Measurements from ENCODE around the gene TMEM167A.
A peak's percentile ranks its signal among the peaks of the same experiment; 100 is the strongest.
"Not testable (repeated sequence)": the region's sequence is repeated elsewhere in the genome, so short reads cannot be mapped to it uniquely, and the experiment has no call there.

TMEM167A gene

GRCh38 chr5:83069096-83069799 is 7.9 kb downstream of the TMEM167A start:
- H3K27ac Mint-ChIP-seq, result no peak overlapping the region
- peaks cover 17% of the 10 kb centered on the region for H3K4me1 Mint-ChIP-seq

GRCh38 chr5:83067377-83067776 is 9.8 kb downstream of the TMEM167A start:
- H3K4me3 Mint-ChIP-seq, H3K9me3 Mint-ChIP-seq, CTCF ChIA-PET, H3K4me1 Mint-ChIP-seq, H3K27ac Mint-ChIP-seq, DNase-seq, H3K27me3 Mint-ChIP-seq: not testable (repeated sequence)
- H3K36me3 Mint-ChIP-seq, result peaks cover 17% of the 10 kb centered on the region

More at GRCh38 chr5:83069096-83069799, 7.9 kb downstream of the TMEM167A start:
- CTCF ChIA-PET, result no interaction called here
- no peaks in the 10 kb centered on the region for H3K9me3 Mint-ChIP-seq
- peaks cover 21% of the 10 kb centered on the region for H3K36me3 Mint-ChIP-seq
- no peak overlapping the region for H3K4me3 Mint-ChIP-seq
- H3K27me3 Mint-ChIP-seq, result no peaks in the 10 kb centered on the region
- no peak for DNase-seq

GRCh38 chr5:83066548-83067110 is 10.6 kb downstream of the TMEM167A start:
- Mint-ChIP-seq H3K9me3 (no peaks in the 10 kb centered on the region), H3K27ac (no peak overlapping the region), H3K4me1 (no peaks in the 10 kb centered on the region), H3K27me3 (no peaks in the 10 kb centered on the region), H3K4me3 (no peak overlapping the region), H3K36me3 (peaks cover 14% of the 10 kb centered on the region)
- CTCF ChIA-PET, result no interaction called here
- DNase-seq, result no peak

DNA sequence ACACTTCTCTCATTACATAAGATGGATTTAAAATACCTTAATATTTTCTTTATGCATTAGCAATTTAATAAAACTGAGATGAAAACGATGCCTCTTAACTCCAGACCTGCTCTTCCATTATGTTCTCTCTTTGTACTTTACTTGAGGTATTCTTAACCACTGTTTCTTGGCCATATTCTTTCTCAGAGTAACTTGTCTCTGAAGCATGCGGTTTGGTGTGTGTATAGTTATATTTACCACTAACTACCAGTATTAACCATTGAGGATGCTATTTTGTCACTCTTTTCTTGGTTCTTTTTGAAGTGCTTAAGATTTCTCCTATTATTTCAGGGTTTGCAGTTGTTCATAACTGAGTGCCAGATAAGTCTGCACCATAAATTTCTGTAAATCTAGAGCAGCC is 17.9 kb downstream of the TMEM167A start:
- Mint-ChIP-seq H3K4me3 (no peak overlapping the region), H3K36me3 (peaks cover 45% of the 10 kb centered on the region), H3K27me3 (no peaks in the 10 kb centered on the region), H3K27ac (no peak overlapping the region), H3K4me1 (peaks cover 7% of the 10 kb centered on the region), H3K9me3 (no peaks in the 10 kb centered on the region)
- CTCF ChIA-PET, result no interaction called here
- DNase-seq, result no peak

GRCh38 chr5:83058726-83059125 is 18.5 kb downstream of the TMEM167A start:
- Mint-ChIP-seq H3K27ac (no peak overlapping the region), H3K4me1 (peaks cover 7% of the 10 kb centered on the region), H3K9me3 (no peaks in the 10 kb centered on the region), H3K36me3 (peaks cover 49% of the 10 kb centered on the region), H3K27me3 (no peaks in the 10 kb centered on the region), H3K4me3 (no peak overlapping the region)
- CTCF ChIA-PET, result no interaction called here
- DNase-seq, result no peak

GRCh38 chr5:83055166-83055565 is 22.0 kb downstream of the TMEM167A start:
- peak overlapping the region; percentile 29 for H3K27ac Mint-ChIP-seq
- H3K4me1 Mint-ChIP-seq, result peaks cover 7% of the 10 kb centered on the region
- no peak for DNase-seq
- peaks cover 41% of the 10 kb centered on the region for H3K36me3 Mint-ChIP-seq
- no peak overlapping the region for H3K4me3 Mint-ChIP-seq
- H3K9me3 Mint-ChIP-seq, result no peaks in the 10 kb centered on the region
- H3K27me3 Mint-ChIP-seq, result no peaks in the 10 kb centered on the region
- CTCF ChIA-PET, result no interaction called here

DNA sequence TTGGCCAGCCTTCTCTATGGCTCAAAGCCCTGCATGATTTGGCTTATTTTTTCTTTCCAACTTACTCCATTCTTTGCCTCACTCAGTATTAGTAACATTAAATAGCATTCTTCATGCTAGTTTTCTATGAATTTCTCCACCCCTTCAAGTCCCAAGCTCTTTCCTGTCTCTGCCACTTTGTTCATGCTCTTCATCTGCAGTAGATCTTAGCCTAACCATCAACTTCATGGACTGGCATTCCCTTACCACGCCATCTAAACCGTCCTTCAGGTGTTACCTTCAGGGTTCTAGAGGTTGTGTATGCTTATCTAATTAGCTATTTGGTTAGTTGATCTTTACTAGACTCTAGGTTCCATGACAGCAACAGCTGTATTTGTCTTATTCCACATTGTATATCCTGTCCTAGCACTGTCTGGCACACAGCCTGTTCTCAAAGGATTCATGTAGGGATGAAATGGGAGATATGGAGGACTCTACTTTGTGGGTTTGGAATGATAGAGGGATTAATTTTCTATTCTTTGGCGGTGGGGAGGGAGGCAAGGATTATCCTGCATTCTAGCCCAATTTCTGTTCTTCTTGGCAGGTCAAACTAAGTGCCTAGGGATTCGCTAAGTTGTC is 26.4 kb downstream of the TMEM167A start:
- Mint-ChIP-seq H3K27me3 (no peaks in the 10 kb centered on the region), H3K36me3 (peaks cover 33% of the 10 kb centered on the region), H3K9me3 (no peaks in the 10 kb centered on the region), H3K27ac (no peak overlapping the region), H3K4me3 (no peak overlapping the region), H3K4me1 (peaks cover 2% of the 10 kb centered on the region)
- CTCF ChIA-PET, result interaction anchor here (1.0 kb wide), 1 partner anchor 409 kb away, joined by 3 read pairs; no protein-coding TSS in a partner anchor
- no peak for DNase-seq

DNA sequence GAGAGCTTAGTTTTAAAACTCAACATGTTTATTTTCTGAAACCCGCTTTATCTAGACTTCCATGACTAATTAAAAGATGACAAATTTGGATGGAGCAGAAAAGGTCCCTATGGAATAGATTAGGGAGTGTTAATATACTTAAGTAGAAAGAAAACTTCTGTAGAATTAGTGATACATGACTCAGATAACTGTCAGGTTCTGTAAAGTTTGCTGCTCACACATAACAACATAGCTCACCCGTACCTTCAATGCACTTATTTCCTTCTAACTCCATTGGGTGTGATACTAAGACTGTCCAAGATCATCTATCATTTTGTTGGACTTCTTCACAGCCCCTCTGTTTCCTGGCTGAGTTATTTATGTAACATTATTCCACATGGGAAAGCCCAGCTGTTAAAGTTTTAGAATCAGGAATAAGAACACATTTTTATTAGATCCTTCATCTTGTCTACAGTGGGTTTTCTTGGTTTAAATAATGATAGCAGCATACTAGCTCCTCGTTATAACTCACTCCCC is 27.8 kb downstream of the TMEM167A start:
- H3K27ac Mint-ChIP-seq, result no peak overlapping the region
- DNase-seq, result no peak
- no peaks in the 10 kb centered on the region for H3K4me1 Mint-ChIP-seq
- no peak overlapping the region for H3K4me3 Mint-ChIP-seq
- CTCF ChIA-PET, result no interaction called here
- H3K27me3 Mint-ChIP-seq, result no peaks in the 10 kb centered on the region
- H3K36me3 Mint-ChIP-seq, result peaks cover 24% of the 10 kb centered on the region
- no peaks in the 10 kb centered on the region for H3K9me3 Mint-ChIP-seq

- H3K4me3 Mint-ChIP-seq, result no peak overlapping the region
- no peaks in the 10 kb centered on the region for H3K27me3 Mint-ChIP-seq
- H3K27ac Mint-ChIP-seq, result no peak overlapping the region
- no peak for DNase-seq
- no peaks in the 10 kb centered on the region for H3K9me3 Mint-ChIP-seq
- H3K36me3 Mint-ChIP-seq, result peaks cover 17% of the 10 kb centered on the region
- CTCF ChIA-PET, result no interaction called here
- H3K4me1 Mint-ChIP-seq, result no peaks in the 10 kb centered on the region
These were observed 28.4 kb downstream of the TMEM167A start for GRCh38 chr5:83048811-83049210.

DNA sequence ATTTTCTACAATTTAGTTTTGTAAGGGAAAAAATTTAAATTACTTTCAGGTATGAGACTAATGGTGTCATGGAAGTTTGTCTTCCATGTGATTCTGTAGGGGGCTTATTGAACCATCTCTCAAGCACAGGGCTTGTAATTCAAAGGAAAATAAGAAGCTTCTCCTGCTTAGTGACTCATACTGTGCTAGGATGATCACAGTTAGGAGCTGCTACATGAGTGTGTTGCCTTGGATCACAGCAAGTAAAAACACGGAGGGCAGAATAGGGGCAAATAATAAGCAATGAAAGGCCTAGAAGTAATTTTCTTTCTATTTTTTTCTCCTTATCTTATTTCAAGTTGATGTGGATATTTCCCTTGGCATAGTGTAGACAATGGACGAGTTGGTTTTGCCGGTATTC is 28.9 kb downstream of the TMEM167A start:
- Mint-ChIP-seq H3K27me3 (no peaks in the 10 kb centered on the region), H3K4me1 (no peaks in the 10 kb centered on the region), H3K9me3 (no peaks in the 10 kb centered on the region), H3K4me3 (no peak overlapping the region), H3K36me3 (peaks cover 16% of the 10 kb centered on the region), H3K27ac (no peak overlapping the region)
- DNase-seq, result no peak
- CTCF ChIA-PET, result no interaction called here

GRCh38 chr5:83044926-83045325 is 32.3 kb downstream of the TMEM167A start:
- DNase-seq, result no peak
- CTCF ChIA-PET, result no interaction called here
- no peak overlapping the region for H3K27ac Mint-ChIP-seq
- no peaks in the 10 kb centered on the region for H3K9me3 Mint-ChIP-seq
- no peaks in the 10 kb centered on the region for H3K27me3 Mint-ChIP-seq
- peaks cover 6% of the 10 kb centered on the region for H3K36me3 Mint-ChIP-seq
- no peaks in the 10 kb centered on the region for H3K4me1 Mint-ChIP-seq
- no peak overlapping the region for H3K4me3 Mint-ChIP-seq

GRCh38 chr5:83042507-83042906 is 34.7 kb downstream of the TMEM167A start:
- no peaks in the 10 kb centered on the region for H3K9me3 Mint-ChIP-seq
- H3K27ac Mint-ChIP-seq, result no peak overlapping the region
- no peaks in the 10 kb centered on the region for H3K4me1 Mint-ChIP-seq
- H3K27me3 Mint-ChIP-seq, result no peaks in the 10 kb centered on the region
- no peak overlapping the region for H3K4me3 Mint-ChIP-seq
- CTCF ChIA-PET, result no interaction called here
- DNase-seq, result no peak
- H3K36me3 Mint-ChIP-seq, result peaks cover 4% of the 10 kb centered on the region

GRCh38 chr5:83038924-83039323 is 38.3 kb downstream of the TMEM167A start:
- DNase-seq, result no peak
- no peak overlapping the region for H3K4me3 Mint-ChIP-seq
- H3K4me1 Mint-ChIP-seq, result no peaks in the 10 kb centered on the region
- H3K9me3 Mint-ChIP-seq, result no peaks in the 10 kb centered on the region
- no peaks in the 10 kb centered on the region for H3K36me3 Mint-ChIP-seq
- no peak overlapping the region for H3K27ac Mint-ChIP-seq
- CTCF ChIA-PET, result no interaction called here
- H3K27me3 Mint-ChIP-seq, result no peaks in the 10 kb centered on the region

DNA sequence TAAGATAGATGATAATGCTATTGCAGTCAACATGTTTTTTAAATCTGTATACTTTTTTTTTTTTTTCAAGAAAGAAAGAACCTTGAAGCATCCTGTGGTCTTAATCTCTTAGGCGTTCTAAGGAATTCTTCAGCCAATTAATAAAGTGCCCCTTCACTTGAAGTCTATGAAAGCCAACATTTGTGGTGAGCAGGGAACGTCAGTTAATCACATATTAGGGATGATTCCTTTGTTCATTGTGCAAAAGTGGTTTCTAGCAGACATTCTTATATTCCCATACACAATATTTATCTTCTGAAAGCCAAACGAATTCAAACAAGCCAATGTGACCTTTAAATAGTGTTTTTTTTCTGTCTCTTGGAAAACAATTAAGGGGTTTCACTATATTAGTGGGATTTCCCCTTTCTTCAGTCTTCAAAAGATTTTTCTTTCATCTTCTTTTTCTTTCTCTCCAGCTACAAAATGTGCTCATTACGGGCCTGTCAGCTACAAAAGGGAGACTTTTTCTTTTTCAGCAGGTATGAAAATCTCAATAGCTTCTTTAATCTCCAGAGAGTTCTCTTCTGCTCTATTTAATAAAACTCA is 40.1 kb downstream of the TMEM167A start:
- no peak overlapping the region for H3K4me3 Mint-ChIP-seq
- H3K27ac Mint-ChIP-seq, result no peak overlapping the region
- CTCF ChIA-PET, result no interaction called here
- no peaks in the 10 kb centered on the region for H3K36me3 Mint-ChIP-seq
- no peak for DNase-seq
- no peaks in the 10 kb centered on the region for H3K27me3 Mint-ChIP-seq
- H3K9me3 Mint-ChIP-seq, result no peaks in the 10 kb centered on the region
- H3K4me1 Mint-ChIP-seq, result no peaks in the 10 kb centered on the region

Measured in activated naive CD4-positive, alpha-beta T cell treated with anti-CD3 and anti-CD28 coated beads, Interleukin-2, amount 10 ng/mL, durations not matched to agents 7 days and 5 days (primary cell).